ENCODE results near the gene EEF2.
"Not testable (repeated sequence)": the region's sequence is repeated elsewhere in the genome, so short reads cannot be mapped to it uniquely, and the experiment has no call there.

The EEF2 gene

GRCh38 chr19:3958836-3959765 is 26.2 kb downstream of the EEF2 start:
- Histone ChIP-seq H3K9ac (ENCODE audit: low read depth, low read length, poor library complexity, severe bottlenecking) (no peak overlapping the region), H4K20me1 (ENCODE audit: insufficient read depth, low read length, poor library complexity, severe bottlenecking) (no peaks in the 10 kb centered on the region), H3K27me3 (ENCODE audit: insufficient read depth, low read length, poor library complexity, severe bottlenecking) (no peaks in the 10 kb centered on the region), H3K9me3 (ENCODE audit: insufficient read depth, low read depth, low read length) (no peaks in the 10 kb centered on the region), H3F3A (ENCODE audit: low read depth) (no peaks in the 10 kb centered on the region), H3K4me2 (ENCODE audit: low read depth, low read length, poor library complexity, severe bottlenecking) (no peak overlapping the region), H3K36me3 (ENCODE audit: insufficient read depth, low read length) (peaks cover 9% of the 10 kb centered on the region; the same call in 1 of the 2 replicates), H3K4me3 (ENCODE audit: low read length, poor library complexity, severe bottlenecking) (no peak overlapping the region), H3K79me2 (ENCODE audit: insufficient read depth, low read length) (peaks cover 2% of the 10 kb centered on the region; the same call in 1 of the 2 replicates), H2AFZ (ENCODE audit: low read length) (no peak overlapping the region), H3K4me1 (ENCODE audit: insufficient read depth, low read length, poor library complexity, severe bottlenecking) (no peaks in the 10 kb centered on the region), H3K9me2 (replicated peaks; ENCODE audit: low read depth, low read length) (no peaks in the 10 kb centered on the region)
- TF ChIP-seq EZH2phosphoT487 (IDR thresholded peaks at IDR 0.05; ENCODE audit: borderline replicate concordance) = no peak
- TF ChIP-seq, protein P1, sequence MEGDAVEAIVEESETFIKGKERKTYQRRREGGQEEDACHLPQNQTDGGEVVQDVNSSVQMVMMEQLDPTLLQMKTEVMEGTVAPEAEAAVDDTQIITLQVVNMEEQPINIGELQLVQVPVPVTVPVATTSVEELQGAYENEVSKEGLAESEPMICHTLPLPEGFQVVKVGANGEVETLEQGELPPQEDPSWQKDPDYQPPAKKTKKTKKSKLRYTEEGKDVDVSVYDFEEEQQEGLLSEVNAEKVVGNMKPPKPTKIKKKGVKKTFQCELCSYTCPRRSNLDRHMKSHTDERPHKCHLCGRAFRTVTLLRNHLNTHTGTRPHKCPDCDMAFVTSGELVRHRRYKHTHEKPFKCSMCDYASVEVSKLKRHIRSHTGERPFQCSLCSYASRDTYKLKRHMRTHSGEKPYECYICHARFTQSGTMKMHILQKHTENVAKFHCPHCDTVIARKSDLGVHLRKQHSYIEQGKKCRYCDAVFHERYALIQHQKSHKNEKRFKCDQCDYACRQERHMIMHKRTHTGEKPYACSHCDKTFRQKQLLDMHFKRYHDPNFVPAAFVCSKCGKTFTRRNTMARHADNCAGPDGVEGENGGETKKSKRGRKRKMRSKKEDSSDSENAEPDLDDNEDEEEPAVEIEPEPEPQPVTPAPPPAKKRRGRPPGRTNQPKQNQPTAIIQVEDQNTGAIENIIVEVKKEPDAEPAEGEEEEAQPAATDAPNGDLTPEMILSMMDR (conservative IDR thresholded peaks at IDR 0.05; ENCODE audit: low read length) = no peak

GRCh38 chr19:3955688-3956087 is 29.6 kb downstream of the EEF2 start:
- no peak overlapping the region for H2AFZ ChIP-seq (ENCODE audit: low read length)
- H3K79me2 ChIP-seq (ENCODE audit: insufficient read depth, low read length) = peaks cover 10% of the 10 kb centered on the region; the same call in 1 of the 2 replicates
- no peak overlapping the region for H3K4me2 ChIP-seq (ENCODE audit: low read depth, low read length, poor library complexity, severe bottlenecking)
- no peaks in the 10 kb centered on the region for H3K9me2 ChIP-seq (replicated peaks; ENCODE audit: low read depth, low read length)
- H3F3A ChIP-seq (ENCODE audit: low read depth) = no peaks in the 10 kb centered on the region
- no peak for TF ChIP-seq EZH2phosphoT487 (IDR thresholded peaks at IDR 0.05; ENCODE audit: borderline replicate concordance)
- TF ChIP-seq, protein P1 (conservative IDR thresholded peaks at IDR 0.05; ENCODE audit: low read length) = no peak
- no peak overlapping the region for H3K9ac ChIP-seq (ENCODE audit: low read depth, low read length, poor library complexity, severe bottlenecking)
- H3K36me3 ChIP-seq (ENCODE audit: insufficient read depth, low read length) = peaks cover 5% of the 10 kb centered on the region; the same call in 1 of the 2 replicates
- no peak overlapping the region for H3K4me3 ChIP-seq (ENCODE audit: low read length, poor library complexity, severe bottlenecking)
- H4K20me1 ChIP-seq (ENCODE audit: insufficient read depth, low read length, poor library complexity, severe bottlenecking) = no peaks in the 10 kb centered on the region
- no peaks in the 10 kb centered on the region for H3K27me3 ChIP-seq (ENCODE audit: insufficient read depth, low read length, poor library complexity, severe bottlenecking)
- no peaks in the 10 kb centered on the region for H3K4me1 ChIP-seq (ENCODE audit: insufficient read depth, low read length, poor library complexity, severe bottlenecking)
- no peaks in the 10 kb centered on the region for H3K9me3 ChIP-seq (ENCODE audit: insufficient read depth, low read depth, low read length)

DNA sequence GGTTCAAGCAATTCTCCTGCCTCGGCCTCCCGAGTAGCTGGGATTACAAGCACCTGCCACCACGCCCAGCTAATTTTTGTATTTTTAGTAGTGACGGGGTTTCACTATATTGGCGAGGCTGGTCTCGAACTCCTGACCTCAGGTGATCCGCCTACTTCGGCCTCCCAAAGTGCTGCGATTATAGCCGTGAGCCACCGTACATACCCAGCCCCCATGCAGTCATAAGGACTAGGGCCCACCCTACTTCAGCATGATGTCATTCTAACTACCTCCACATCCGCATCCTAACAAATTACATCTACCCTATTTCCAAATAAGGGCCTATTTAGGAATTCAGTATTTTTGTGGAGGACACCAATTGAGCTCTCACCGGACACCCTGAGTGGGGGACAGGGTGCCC is 30.0 kb downstream of the EEF2 start:
- not testable (repeated sequence) for H3K4me3 ChIP-seq (ENCODE audit: low read length, poor library complexity, severe bottlenecking); H3K4me2 ChIP-seq (ENCODE audit: low read depth, low read length, poor library complexity, severe bottlenecking); H3K9me3 ChIP-seq (ENCODE audit: insufficient read depth, low read depth, low read length); H3K9me2 ChIP-seq (replicated peaks; ENCODE audit: low read depth, low read length); H3K36me3 ChIP-seq (ENCODE audit: insufficient read depth, low read length); H3K4me1 ChIP-seq (ENCODE audit: insufficient read depth, low read length, poor library complexity, severe bottlenecking); H3F3A ChIP-seq (ENCODE audit: low read depth); H3K27me3 ChIP-seq (ENCODE audit: insufficient read depth, low read length, poor library complexity, severe bottlenecking); H3K9ac ChIP-seq (ENCODE audit: low read depth, low read length, poor library complexity, severe bottlenecking); H3K79me2 ChIP-seq (ENCODE audit: insufficient read depth, low read length); H4K20me1 ChIP-seq (ENCODE audit: insufficient read depth, low read length, poor library complexity, severe bottlenecking); H2AFZ ChIP-seq (ENCODE audit: low read length)

All from Loucy (cell line).